GM12801 (cell line): ENCODE measurements around the gene RNF225.

Experiments
- CTCF ChIP-seq: IDR thresholded peaks from one replicate; pipeline ENCODE4 v1.5.1; 2011; ENCODE audit warnings: control low read depth; ENCODE audit not compliant: insufficient read length; ENCODE audit errors: extremely low read depth

RNF225 gene

GRCh38 chr19:58417071-58417470, 21.6 kb downstream of the RNF225 start:
- no peak for TF ChIP-seq CTCF

GRCh38 chr19:58428617-58429016, 33.2 kb downstream of the RNF225 start:
- no peak for TF ChIP-seq CTCF

GRCh38 chr19:58429745-58430144, 34.3 kb downstream of the RNF225 start:
- TF ChIP-seq CTCF = no peak

- no peak for TF ChIP-seq CTCF
These were observed 38.8 kb downstream of the RNF225 start for GRCh38 chr19:58434217-58434616.

- TF ChIP-seq CTCF = no peak
These were observed 44.4 kb downstream of the RNF225 start, which contains the start of gene ZNF132 for GRCh38 chr19:58439576-58440554. TSS of gene ZNF132 (minus strand) at chr19:58440153. CDS start at chr19:58439821, 332 bp downstream.

- no peak for TF ChIP-seq CTCF
These were observed 45.1 kb downstream of the RNF225 start for GRCh38 chr19:58440556-58440955.
